Effector CD4-positive, alpha-beta T cell (primary cell): ENCODE measurements around the gene FBH1.
"Not testable (repeated sequence)": the region's sequence is repeated elsewhere in the genome, so short reads cannot be mapped to it uniquely, and the experiment has no call there.

Source experiments
- DNase-seq: peaks from one replicate; pipeline ENCODE4 v3.0.0-alpha.2; 2020

Gene FBH1

DNA sequence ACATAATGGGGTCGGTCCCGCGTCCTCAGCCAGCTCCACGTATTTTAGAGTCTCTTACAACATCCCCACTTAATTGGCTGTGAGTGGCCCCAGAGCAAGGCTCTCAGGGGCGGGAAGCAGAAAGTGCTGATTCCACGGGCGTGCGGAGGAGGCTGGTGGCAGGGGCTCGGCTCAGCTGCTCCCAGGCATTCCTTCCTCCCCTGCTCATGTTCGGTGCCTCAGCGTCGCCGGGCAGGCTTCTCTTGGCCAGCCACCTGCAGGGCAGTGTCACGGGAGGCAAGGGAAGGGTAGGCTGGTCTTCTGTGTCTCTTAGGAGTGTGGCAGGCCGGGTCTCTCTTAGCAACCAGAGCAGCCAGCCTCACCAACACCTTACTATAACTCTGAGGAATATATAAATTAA, 53.5 kb downstream of the FBH1 start:
- no peak for DNase-seq

DNA sequence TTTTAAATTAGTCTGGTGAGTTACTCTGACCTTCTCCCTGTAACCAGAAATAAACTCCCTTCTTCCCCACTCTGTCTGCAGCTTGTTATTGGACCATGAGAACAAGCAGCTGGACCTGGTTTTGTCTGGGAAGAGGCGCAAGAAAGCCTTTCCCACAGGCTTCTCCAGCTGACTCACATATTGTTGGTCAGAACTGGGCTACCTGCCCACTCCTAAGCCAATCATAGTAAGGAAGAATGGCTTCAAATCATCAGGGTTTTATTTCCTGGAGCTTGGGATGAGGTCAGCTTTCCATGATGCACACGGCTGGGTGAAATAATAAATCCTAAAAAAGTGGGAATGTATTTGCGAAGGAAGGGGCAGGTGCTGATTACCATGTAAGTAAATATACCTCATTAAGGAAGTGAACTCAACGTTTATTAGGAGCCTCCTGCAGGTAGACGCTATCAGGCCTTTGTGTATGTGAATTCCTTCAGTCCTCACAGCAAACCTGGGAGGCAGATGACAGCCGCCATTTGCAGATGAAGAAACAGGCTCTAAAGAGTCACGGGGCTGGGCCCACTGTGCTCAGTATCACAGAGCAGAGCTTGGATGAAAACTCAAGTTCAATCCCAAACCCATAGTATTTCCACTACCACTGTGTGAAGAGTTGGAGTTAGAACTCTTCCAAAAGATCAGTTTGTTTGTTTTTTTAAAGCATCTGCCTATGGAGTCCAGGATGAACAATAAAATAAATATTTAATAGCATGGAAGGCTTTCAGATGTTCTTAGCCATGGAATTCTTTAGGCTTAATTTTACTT, 54.5 kb downstream of the FBH1 start:
- DNase-seq = no peak

DNA sequence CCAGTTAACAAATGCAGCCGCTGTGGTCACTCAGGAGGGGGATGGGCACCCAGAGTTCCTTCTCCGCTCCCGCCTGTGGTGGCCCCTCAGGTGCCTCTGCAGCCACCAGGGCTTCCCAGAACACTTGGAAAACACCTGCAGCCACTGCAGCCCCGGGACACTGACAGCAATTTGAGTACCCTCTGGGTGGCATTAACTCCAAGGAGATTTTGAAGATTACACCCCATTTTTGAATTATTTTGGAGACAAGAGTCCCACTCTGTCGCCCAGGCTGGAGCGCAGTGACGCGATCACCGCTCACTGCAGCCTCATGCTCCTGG, 55.1 kb downstream of the FBH1 start:
- no peak for DNase-seq

DNA sequence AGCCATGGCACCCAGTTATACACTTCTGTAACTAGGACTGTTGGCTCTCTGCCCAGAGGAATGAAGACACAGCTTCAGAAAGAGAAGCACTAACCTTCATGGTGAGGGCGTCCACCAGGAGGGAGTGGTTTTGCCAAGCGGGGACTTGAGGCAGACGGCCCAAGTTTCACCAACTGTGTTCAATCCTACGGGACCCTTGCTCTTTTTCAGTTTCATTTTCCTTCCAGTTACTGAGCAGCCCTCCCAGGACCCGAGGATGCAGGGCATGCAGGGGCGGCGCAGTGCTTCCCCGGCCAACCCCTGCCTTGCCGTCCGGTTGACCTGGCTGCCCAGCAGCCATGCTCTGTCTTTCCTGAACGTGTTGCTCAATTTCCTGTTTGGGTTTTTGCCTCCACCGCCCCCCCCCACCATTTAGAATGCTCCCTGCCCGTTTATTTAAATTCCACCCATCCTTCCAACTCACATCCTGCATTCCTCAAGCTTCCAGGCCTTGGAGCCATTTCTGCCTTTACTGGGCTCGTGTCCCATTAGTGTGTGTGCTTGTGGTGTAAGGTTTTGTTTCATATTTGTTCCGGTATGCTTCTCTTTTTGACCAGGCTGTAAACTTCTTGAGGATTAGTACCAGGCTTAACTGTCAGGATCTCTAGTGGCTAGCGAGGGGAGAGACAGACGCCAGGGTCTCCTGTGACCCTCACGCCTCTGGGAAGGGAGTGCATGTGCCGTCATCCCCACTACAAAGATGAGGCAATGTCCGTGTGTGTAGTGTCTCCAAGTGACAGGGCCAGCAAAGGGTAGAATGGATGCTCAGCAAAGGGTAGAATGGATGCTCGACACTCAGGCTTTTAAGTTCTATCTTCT, 55.7 kb downstream of the FBH1 start:
- DNase-seq = no peak

DNA sequence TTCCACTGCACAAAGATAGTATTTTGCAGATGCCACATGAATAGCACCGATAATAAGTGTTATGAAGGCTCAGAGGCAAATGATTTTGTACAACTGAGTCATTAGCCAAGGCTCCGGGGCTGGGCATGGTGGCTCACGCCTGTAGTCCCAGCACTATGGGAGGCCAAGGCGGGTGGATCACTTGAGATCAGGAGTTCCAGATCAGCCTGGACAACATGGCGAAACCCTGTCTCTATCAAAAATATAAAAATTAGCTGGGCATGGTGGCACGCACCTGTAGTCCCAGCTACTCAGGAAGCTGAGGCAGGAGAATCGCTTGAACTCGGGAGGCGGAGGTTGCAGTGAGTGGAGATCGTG, 56.4 kb downstream of the FBH1 start:
- not testable (repeated sequence) for DNase-seq

DNA sequence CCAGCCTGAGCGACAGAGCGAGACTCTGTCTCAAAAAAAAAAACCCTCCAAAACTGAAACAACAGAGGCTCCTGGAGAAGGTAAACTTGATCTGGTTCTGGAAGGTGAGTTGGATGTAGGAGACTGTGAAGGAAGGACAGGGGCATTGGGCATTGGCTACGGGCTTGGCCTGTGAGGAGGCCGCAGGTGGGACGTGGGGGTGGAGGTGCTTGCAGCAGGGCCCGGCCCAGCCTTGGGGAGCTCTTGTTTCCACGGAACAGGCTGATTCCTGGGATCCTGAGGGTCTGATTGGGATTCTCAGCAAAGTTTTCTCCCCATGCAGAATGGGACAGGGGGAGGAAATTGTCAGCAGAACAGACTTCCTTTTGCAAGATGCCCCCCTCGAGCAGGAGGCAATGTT, 56.7 kb downstream of the FBH1 start:
- DNase-seq = no peak

DNA sequence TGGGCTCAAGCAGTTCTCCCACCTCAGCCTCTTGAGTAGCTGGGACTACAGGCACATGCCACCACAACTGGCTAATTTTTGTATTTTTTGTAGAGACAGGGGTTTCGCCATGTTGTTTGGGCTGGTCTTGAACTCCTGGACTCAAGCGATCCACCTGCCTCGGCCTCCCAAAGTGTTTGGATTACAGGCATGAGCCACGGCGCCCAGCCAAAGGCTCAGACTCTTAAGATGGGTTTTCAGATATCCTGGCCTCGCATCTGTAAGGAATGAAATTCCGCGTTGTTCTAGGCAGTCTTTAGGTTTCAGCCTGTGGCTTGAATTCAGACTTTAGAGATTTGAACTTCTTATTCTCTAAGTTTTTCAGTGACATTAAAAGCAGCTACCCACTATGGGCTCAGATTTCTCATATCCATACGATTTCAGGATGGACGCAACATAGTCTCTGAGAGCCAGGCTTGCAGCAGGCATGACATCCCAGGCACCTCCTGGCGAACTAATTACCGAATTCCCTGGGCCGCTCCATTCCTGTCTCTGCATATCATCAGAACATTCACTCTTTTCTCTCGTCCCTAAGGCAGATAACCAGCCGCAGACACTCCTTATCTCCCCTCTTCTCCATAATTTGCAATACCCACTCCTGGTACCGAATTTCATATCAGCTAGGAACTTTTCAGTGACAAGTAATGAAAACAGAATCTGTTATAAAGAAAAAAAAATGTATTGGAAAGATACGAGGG, 57.6 kb downstream of the FBH1 start:
- DNase-seq = no peak

DNA sequence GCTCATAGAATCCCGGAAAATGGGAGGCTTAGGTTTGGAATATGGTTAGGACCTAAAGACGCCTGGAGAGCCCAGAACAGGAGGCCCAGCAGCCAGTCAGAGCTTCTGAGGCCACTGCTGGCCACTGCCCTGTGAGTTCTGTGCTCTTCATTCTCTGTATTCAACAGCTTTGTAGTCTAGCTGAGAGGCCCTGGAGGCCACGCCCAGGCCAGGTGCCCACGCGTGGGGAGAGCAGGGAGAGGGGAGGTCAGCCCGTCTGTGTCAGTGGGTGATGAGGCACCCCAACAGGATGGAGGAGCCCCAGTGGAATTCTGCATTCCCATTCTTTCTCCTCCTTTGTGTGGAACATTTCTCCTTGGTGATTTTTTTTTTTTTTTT, 58.2 kb downstream of the FBH1 start:
- no peak for DNase-seq

DNA sequence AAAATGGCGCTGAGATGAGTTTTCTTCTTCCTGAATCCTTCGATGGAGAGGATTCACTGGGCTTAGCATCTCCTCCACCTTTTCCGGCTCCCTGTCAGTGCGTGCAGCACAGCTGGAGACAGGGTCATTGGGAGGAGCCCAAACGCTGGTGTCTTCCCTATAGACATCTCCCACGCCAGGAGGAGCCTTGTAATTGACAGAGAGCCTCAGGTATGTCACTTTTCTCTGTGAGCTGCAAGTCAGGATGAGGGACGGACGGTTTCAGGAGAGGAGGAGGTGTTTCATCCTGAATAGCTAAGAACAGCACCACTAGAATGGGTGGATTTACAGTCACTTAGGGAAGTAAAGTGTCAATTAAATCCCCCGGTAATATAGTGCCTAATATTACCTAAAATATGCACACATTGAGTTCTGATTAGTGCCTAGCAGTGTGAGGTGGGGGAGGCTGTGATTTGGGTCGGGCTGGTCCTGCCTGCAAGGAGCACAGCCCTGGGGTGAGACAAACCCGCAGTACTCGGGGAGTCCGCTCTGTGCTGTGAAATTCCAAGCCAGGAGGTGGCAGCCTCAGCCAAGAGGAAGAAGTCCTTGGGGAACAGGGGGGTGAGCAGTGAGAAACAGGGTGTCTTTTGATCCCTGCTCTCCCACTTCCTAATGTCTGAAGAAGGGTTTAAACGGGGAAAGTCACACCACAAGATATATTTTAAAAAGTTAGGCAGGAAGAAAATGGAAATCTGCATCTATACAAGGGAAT, 59.1 kb downstream of the FBH1 start:
- no peak for DNase-seq

DNA sequence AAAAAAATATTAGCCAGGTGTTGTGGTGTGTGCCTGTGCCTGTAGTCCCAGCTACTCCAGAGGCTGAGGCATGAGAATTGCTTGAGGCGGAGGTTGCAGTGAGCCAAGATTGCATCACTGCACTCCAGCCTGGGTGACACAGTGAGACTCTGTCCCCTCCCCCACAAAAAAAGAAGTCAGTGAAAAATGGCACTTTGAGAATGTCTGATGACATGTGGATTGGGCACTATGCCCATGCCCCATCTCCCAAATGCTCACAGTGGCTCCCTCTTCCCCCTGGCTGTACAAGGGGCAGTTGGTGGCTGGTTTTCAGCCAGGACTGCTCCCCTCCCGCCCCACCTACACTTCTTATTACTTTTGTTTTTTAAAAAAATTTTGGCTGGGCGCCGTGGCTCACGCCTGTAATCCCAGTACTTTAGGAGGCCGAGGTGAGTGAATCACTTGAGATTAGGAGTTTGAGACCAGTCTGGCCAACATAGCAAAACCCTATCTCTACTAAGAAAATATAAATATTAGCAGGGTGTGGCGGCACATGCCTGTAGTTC, 61.2 kb downstream of the FBH1 start:
- no peak for DNase-seq

DNA sequence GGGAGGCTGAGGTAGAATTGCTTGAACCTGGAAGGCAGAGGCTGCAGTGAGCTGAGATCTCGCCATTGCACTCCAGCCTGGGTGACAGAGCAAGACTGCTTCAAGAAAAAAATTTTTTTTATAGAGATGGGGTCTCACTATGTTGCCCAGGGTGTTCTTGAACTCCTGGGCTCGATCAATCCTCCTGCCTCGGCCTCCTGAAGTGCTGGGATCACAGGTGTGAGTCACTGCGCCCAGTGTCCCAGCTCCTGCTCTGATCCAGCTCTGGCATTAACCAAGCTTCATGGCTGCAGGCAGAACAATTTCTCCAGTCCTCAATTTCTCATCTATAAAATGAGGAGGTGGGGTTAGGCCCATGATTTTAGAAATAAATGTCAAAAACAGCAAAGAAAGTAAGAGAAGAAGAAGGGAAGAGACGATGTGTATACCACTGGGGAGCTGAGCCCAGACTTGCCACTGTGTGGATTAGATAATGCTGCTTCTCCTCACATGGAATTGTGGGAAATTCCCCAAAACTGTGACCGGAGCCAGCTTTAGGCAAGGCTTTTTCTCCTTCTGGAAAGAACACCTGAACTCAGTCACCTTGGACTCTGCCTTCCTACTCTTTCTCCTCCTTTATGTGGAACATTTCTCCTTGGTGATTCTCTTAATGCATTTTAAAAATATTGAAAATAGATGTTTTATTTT, 61.8 kb downstream of the FBH1 start:
- no peak for DNase-seq

DNA sequence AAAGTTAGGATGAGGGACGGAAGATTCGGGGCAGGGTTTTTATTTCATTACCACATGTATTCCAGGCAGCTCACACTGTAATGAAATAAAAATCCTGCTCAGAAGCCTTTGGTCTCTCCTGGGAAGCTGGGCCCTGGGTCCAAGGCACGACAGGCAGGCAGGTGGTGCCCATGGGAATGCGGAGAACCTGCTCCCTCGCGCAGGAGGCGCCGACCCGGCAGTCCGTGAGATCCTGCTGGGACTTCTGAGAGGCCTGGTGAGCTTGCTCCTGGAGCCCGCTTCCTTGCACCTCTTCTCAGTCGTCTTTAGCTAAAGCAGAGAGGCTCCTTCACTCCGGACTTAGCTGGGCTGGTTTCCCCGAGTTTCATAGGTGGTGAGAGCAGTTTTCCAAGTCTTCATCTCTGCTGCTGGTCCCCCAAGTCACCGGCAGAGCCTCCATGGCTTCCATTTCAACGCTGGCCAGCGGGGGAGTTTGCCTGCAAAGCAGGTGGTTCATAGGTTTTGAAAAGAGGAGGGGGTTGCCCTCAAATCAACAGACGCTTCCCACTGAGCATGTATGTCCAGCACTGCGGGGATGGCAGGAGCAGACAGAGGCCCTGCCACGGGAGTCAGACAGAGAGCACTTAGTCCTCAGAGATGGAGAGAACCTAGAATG, 62.8 kb downstream of the FBH1 start:
- no peak for DNase-seq

DNA sequence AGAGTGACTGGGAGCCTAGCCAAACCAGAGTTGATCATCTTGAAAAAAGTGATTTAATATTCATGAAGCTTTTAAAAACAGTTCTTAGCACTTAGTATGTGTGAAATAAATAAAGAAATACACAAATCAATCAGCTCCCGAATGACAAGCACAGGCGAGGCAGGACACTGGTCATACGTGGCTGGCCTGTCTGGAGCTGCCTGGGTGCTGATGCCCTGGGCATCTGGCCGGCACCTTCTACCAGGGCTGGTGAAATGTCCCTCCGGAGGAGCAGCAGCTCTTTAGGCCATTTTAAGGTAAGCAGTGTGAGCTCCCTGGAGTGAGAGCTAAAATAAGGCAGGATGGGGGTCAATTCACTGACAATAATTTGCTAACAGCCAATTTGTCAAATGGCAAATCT, 63.6 kb downstream of the FBH1 start:
- no peak for DNase-seq

DNA sequence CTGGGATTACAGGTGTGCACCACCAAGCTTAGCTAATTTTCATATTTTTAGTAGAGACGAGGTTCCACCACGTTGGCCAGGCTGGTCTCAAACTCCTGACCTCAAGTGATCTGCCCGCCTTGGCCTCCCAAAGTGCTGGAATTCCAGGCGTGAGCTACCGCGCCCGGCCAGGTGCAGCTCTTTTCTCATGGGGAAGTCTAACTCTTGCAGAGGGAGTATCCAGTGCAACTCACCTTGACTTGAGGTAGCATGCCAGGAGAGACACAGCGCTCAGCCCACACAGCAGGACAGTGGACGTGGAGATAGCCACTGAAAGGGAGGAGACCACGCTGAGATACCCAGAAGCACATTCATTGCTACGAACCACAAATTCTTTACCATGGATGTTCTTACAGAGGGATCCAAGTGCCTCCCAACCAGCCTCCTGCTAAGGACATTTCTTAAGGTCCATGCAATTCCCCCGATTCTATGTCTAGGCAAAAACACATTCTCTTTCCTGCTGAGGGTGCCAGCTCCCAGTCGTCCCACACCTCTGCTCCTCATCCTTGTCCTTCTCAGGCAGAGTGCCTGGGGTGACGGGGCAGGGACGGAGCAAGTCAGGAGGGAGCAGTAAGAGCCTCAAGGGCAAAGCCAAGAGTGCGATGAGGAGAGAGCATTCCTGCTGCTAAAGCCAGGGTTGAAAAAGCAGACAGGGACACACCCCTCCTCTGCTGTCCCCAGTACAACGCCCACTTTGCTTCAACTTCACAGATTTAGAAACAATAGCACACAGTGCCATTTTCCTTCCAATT, 66.3 kb downstream of the FBH1 start:
- DNase-seq = no peak

DNA sequence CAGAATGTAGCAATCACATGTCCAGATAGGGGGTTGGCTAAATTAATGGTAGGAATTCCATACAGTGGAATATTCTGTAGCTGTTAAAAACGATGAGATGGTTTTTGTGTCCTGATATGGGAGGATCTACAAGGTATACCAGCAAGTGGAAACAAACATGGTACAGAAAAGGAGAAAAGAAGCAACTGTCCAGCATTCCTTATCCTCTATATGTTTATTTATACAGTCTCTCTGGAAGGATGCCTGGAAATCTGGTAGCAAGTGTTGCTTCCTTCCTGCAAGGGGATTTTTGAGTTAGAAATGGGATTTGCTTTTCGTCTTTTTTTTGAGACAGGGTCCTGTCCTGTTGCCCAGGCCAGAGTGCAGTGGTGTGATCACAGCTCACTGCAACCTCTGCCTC, 68.0 kb downstream of the FBH1 start:
- DNase-seq = no peak

DNA sequence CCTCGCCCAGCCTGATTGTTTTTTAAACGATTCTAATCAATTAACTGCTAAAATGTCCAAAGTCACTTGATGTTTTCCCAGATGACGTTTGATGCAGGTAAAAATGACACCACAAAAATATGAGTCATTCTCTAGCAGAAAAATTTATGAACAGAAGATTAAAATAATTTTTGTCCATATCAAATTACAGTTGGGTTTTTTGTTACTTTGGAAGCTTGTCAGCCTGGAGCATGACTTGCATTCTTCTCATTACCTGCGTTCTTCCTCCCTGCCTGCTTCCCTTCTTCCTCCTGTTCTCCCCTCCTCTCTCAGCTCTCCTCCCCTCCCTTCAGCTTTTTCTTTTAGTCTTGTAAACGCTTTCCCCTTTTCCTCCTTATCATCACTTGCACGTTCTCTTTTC, 68.6 kb downstream of the FBH1 start:
- no peak for DNase-seq

DNA sequence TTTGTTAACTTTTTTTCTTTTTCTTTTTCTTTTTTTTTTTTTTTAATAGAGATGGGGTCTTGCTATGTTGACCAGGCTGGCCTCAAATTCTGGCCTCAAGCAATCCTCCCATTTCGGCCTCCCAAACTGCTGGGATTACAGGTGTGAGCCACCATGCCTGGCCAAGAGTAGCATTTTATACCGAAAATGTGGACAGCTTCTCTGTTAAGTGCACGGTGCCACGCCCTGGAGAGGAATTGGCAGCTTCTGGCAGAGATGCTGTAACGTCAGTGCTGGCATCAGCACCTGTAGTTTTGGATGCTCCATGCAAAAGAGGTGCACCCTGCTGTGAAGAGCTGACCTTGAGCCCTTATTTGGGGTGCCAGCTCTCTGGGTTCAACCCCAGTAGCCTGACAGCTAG, 69.1 kb downstream of the FBH1 start:
- no peak for DNase-seq

DNA sequence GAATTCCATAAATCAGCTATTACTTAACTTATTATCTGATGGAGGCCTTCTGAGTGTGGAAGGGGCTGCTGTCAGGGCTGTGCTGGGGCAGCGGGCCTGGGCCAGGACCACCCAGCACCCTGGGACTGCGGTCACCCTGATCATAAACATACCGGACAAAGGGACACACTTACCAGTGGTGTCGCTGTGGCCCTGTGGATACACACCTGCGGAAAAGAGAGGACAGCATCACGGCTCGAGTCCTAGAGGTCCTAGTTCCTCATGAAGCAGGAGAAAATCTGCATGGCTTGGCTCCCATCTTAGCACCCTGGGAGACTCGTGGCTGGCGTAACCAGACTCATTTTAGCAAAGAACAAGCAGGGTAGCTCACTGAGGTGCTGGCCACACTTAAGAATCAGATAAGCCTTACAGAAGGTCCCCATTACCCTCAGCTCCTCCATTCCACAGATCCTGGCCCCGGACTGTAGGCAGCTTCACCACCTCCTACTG, 69.6 kb downstream of the FBH1 start:
- DNase-seq = no peak

DNA sequence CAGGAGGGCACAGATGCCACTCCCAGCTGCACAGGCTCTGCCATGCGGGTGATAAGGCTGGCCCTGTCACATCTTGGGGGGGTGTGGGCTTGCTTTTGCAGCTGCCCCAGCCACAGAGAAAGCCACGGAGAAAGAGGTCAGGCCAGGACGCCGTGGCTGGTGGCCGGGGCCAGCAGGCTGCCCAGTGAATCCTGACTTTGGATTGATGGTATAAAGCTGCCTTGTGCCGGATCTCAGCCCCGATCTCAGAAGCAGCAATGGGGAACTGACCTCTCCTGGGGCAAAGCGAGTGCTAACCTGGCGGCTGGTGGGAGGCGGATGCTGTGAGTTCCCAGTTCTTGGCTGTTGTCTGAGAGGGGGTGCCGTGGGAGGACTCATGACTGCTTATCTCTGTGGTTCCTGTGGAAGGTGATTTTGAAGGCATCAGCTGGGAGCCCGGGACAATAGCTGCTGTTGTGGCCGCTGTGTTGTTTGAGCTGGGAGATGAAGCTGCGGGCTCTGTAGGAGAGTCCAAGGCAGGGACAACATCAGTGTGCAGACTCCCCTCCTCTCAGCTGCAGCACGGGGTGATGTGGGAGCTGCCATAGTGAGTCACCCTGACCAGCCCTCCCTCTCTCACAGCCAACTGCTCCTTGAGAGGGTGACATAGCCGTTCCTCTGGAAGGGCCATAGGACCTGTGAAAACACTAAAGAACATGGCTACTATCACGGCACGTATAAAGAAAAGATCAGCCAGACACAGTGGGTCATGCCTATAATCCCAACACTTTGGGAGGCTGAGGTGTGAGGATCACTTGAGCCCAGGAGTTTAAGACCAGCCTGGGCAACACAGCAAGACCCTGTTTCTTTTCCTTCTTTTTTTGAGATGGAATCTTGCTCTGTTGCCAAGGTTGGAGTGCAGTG, 70.3 kb downstream of the FBH1 start:
- DNase-seq = no peak

DNA sequence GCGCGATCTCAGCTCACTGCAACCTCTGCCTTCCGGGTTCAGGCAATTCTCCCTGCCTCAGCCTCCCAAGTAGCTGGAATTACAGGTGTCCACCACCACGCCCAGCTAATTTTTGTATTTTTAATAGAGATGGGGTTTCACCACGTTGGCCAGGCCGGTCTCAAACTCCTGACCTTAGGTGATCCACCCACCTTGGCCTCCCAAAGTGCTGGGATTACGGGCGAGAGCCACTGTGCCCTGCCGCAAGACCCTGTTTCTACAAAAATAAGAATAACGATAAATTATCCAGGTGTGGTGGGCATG, 70.9 kb downstream of the FBH1 start:
- not testable (repeated sequence) for DNase-seq
